OCI-LY3 (cell line): ENCODE measurements around the gene RAPGEF3.

ENCODE experiments used
- CTCF ChIP-seq: fragments of 200-600, 300-600 bp; sonication (generic); IDR thresholded peaks from 2 replicates; pipeline ENCODE4 v1.5.1; 2014; ENCODE audit warnings: antibody characterized with exemption, low read length, low read depth
- EZH2phosphoT487 ChIP-seq: fragments of 200-600 bp; shearing (Covaris generic); IDR thresholded peaks from 2 replicates; pipeline ENCODE4 v1.6.1; 2018; ENCODE audit warnings: antibody characterized with exemption, mixed run types, low read depth

DNA sequence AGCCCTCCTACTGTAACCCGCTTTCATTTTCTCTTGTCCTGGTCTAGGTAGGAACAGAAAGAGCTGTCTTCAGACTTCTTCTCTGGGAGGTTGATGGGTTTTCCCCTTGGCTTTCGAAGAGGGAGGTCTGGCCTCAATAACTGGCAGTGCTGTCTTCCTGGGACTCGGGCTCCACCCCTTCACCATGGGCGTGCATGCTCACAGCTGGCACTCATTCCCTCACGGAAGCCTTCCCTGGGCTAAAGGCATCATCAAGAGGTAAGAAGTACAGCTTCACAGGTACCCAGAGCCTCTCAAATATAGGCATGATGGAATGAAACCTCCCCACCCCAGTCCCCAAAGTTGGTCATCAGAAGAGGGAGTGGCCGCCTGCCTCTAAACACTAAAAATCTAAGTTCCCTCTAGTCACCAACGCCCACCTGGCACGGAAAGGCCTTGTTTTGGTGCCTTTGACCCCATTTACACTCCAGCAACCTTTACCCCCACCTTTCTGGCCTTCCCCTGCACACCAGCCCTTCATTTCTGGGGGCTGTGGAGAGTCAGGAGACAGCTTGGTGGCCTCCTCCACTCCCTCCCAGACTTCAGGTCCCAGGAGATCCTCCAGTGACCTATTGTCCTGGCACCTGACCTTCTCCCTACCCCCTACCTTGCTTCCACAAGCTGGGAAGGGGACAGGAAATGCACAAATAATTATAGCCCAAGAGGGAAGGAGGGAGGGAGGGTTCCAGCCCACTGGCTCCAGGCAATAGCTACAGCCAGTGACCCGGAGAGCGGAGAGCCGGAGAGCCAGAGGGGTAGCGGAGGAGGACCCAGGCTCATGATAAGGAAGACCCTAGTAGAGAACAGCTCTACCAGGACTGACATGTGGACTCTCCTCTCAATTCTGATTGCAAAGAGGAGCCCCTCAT, 2.8 kb downstream of the RAPGEF3 start:
- TF ChIP-seq CTCF (no peak), EZH2phosphoT487 (no peak)
